ENCODE data around the gene CEBPZOS.

DNA sequence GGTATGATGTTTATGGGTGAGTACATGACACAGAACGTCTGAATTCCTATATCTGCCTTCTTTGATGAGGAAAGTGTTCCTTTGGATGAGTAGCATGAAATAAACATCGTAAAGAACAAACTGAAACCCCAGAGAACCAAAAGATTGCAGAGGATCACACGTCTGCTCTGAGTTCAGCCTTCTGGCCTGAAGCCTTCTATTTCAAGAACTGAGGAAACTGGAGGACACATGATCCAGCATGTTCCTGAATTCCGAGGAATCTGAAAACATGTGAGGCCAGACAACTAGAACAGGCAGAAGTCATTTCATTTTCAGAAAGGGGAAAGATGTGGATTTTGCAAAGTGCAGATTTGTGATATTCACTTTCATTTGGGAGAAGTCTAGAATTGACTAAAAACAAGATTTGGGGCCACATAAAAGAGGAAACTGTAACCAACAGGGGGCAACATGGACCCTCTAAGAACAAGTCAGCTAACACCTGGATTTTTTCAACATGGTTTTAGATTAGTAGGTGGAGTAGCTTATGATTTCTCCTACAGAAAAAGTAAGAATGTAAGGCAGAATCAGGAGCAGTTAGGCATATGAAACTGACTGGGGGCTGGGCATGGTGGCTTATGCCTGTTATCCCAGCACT lies 16.2 kb upstream of the CEBPZOS start:
- TF ChIP-seq POLR2A (IDR thresholded peaks at IDR 0.05): no peak
- TF ChIP-seq, protein P1, sequence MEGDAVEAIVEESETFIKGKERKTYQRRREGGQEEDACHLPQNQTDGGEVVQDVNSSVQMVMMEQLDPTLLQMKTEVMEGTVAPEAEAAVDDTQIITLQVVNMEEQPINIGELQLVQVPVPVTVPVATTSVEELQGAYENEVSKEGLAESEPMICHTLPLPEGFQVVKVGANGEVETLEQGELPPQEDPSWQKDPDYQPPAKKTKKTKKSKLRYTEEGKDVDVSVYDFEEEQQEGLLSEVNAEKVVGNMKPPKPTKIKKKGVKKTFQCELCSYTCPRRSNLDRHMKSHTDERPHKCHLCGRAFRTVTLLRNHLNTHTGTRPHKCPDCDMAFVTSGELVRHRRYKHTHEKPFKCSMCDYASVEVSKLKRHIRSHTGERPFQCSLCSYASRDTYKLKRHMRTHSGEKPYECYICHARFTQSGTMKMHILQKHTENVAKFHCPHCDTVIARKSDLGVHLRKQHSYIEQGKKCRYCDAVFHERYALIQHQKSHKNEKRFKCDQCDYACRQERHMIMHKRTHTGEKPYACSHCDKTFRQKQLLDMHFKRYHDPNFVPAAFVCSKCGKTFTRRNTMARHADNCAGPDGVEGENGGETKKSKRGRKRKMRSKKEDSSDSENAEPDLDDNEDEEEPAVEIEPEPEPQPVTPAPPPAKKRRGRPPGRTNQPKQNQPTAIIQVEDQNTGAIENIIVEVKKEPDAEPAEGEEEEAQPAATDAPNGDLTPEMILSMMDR (IDR thresholded peaks at IDR 0.05): no peak
